Pancreas (tissue), 10 donors: ENCODE results near the gene PAK3. TPM values are rescaled to one million over a fixed set of nuclear protein-coding genes. Genes with fewer than 3 reads are reported as not detected.

Experiments used
- ATAC-seq, 4 donors: fragments of 200-7000 bp; cut with Tn5 transposase; one replicate each; pipeline versions ENCODE4 v1.8.0 to v1.9.1; 2020; ENCODE audit warnings: mild to moderate bottlenecking in 4 of 4, moderate library complexity in 4 of 4
- DNase-seq, 6 donors: peaks; one replicate each; pipeline ENCODE4 v3.0.0-alpha.2; 2020
- FAIRE-seq: peaks from 2 replicates; lab custom pipeline; 2012; peaks lifted over from hg19 to GRCh38; lab: Jason Lieb, UNC
- H3K27ac ChIP-seq, 4 donors: fragments of 200-600 bp; sonication (generic); 1 replicate in 3 of 4; 2 replicates in 1 of 4; pipeline versions ENCODE4 v1.5.0 to v1.8.0; 2020
- H3K27me3 ChIP-seq, 4 donors: fragments of 200-600 bp; one replicate each; pipeline ENCODE4 v1.8.0; 2021
- H3K36me3 ChIP-seq, 3 donors: fragments of 200-600 bp; sonication (generic) in 1 of 3; one replicate each; pipeline versions ENCODE4 v1.5.0 to v1.8.0; 2020 to 2021
- H3K4me1 ChIP-seq, 3 donors: fragments of 200-600 bp; one replicate each; pipeline ENCODE4 v1.8.0; 2021
- H3K4me3 ChIP-seq, 4 donors: fragments of 200-600 bp; sonication (generic) in 2 of 4; one replicate each; pipeline versions ENCODE4 v1.5.0 to v1.8.0; 2020 to 2021
- H3K9me3 ChIP-seq, 4 donors: fragments of 200-600 bp; one replicate each; pipeline ENCODE4 v1.8.0; 2021
- WGBS, 2 donors: extraction: QIAGEN DNeasy Blood & Tissue Kit; methylation state at CpG; one replicate each; pipeline ENCODE4 v1.1.7; 2013; 5-methylcytosine and 5-hydroxymethylcytosine counted together
- intact Hi-C, 3 donors: fragments of 100-400 bp; cut with DNase I; formaldehyde crosslinking; loops; one replicate each; pipeline versions ENCODE4 v1.11.1 to v1.14.2; 2022
- polyA plus RNA-seq, 2 donors: library from polyadenylated mRNA; stranded (reverse); fragments of 200-250 nt; gene quantifications; one replicate each; pipeline ENCODE4 v1.2.3, GENCODE V29; 2013
- total RNA-seq, 6 donors: library from RNA; stranded (reverse); fragmentation: NEBNext Ultra II Directional in 4 of 6; extraction: Animal tissue kit (Norgen Biotek cat#: 25700) in 4 of 6; gene quantifications; one replicate each; pipeline versions ENCODE4 v1.2.1 to v1.2.4, GENCODE V29; 2021 to 2023
- TF ChIP-seq, protein P1 (sequence below), 4 donors: fragments of 200-600 bp; sonication (generic) in 3 of 4; IDR thresholded peaks; one replicate each; pipeline versions ENCODE4 v1.5.0 to v1.8.0; 2021; ENCODE audit warnings: antibody characterized with exemption in 4 of 4
- donor health status: healthy with polysubstance abuse.
- donor health status: DM: no; HTN: no; CAD: no; lungs with moderate emphysema.
- donor health status: DM: no; HTN: no; CAD: no.
- donor health status: control.
- donor health status: control.
- donor health status: Bipolar disorder and iron deficiency.
- donor health status: DM: yes; HTN: yes; CAD: no.
- donor health status: DM: no; HTN: no; CAD: no.
- donor health status: DM: no; HTN: no; CAD: no.
- donor health status: DM: yes; HTN: yes; CAD: no.

The PAK3 gene
- total and polyA plus RNA-seq, 8 donors = 13.2 to 40.5 (median 30.7) TPM

DNA sequence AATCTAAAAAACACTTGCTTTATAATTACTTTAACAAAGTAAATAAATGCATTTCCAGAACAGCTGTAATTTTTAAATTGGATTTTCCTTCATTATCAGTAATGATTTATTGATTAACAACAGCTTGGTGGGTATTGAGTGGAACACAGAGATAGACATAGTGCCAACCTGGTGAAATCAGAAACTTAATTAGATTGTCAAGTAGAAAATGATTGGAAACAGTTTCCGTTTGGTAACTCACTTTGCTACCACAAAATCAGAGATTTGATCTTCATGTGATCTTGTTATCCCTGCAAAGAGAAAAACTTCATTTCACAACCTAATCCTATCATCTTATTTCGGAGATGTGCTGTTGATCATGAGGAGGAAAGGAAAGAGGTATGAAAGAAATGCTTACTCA, 103.5 kb downstream of the PAK3 start:
- no peaks in the 10 kb centered on the region for H3K4me1 ChIP-seq
- 61 to 87% methylated on average over 2 of the region's 2 CpGs for WGBS, 2 donors
- H3K27ac ChIP-seq = no peak overlapping the region
- FAIRE-seq (peak; percentile 9), DNase-seq (no peak), ATAC-seq (no peak)
- no peaks in the 10 kb centered on the region for H3K27me3 ChIP-seq
- no peaks in the 10 kb centered on the region for H3K9me3 ChIP-seq
- H3K4me3 ChIP-seq = no peak overlapping the region
- TF ChIP-seq, protein P1, sequence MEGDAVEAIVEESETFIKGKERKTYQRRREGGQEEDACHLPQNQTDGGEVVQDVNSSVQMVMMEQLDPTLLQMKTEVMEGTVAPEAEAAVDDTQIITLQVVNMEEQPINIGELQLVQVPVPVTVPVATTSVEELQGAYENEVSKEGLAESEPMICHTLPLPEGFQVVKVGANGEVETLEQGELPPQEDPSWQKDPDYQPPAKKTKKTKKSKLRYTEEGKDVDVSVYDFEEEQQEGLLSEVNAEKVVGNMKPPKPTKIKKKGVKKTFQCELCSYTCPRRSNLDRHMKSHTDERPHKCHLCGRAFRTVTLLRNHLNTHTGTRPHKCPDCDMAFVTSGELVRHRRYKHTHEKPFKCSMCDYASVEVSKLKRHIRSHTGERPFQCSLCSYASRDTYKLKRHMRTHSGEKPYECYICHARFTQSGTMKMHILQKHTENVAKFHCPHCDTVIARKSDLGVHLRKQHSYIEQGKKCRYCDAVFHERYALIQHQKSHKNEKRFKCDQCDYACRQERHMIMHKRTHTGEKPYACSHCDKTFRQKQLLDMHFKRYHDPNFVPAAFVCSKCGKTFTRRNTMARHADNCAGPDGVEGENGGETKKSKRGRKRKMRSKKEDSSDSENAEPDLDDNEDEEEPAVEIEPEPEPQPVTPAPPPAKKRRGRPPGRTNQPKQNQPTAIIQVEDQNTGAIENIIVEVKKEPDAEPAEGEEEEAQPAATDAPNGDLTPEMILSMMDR (IDR thresholded peaks at IDR 0.05) = no peak
- intact Hi-C loops = no loop called here
- no peaks in the 10 kb centered on the region for H3K36me3 ChIP-seq

DNA sequence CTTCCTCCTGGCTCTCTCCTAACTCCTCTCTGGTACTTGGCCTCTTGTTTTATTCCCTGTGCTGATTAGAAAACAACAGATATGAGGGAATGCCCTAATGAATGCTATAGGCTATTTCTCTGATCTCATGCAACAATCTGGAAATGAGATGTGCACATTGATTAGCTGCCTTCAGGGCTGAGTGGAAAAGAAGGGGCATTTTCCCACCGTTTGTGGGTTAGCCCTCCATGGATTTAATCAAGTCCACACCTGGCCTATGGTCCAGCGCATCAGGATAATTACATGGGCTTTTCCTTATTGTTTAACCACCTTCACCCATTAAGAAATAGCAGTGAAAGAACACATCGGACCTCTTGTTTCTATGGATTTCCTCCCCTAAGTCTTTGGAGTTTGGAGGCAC, 104.3 kb downstream of the PAK3 start:
- WGBS, 2 donors = 72 to 94% methylated on average over 3 of the region's 3 CpGs
- DNase-seq = no peak
- ATAC-seq = no peak
- Histone ChIP-seq H3K27ac (no peak overlapping the region), H3K4me1 (no peaks in the 10 kb centered on the region), H3K9me3 (no peaks in the 10 kb centered on the region), H3K36me3 (no peaks in the 10 kb centered on the region), H3K27me3 (no peaks in the 10 kb centered on the region), H3K4me3 (no peak overlapping the region)
- FAIRE-seq = no peak
- intact Hi-C loops = no loop called here
- TF ChIP-seq, protein P1 (IDR thresholded peaks at IDR 0.05) = no peak

DNA sequence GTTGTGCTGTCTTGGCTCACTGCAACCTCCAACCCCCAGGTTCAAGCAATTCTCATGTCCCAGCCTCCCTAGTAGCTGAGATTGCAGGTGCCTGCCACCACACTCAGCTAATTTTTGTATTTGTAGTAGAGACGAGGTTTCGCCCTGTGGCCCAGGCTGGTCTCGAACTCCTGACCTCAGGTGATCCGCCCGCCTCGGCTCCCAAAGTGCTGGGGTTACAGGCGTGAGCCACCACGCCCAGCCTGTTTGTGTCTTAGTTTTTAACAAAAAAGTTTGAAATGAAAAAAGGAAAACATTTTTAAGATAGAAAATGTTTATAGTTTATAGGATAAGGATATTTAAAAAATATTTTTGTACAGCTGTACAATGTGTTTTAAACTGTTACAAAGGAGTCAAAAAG, 111.9 kb downstream of the PAK3 start:
- Histone ChIP-seq H3K27ac (no peak overlapping the region), H3K4me3 (no peak overlapping the region), H3K27me3 (no peaks in the 10 kb centered on the region), H3K9me3 (no peaks in the 10 kb centered on the region), H3K4me1 (no peaks in the 10 kb centered on the region), H3K36me3 (no peaks in the 10 kb centered on the region)
- DNase-seq = no peak
- ATAC-seq = no peak
- FAIRE-seq = no peak
- 85 to 99% methylated on average over 8 of the region's 8 CpGs for WGBS, 2 donors
- TF ChIP-seq, protein P1 (IDR thresholded peaks at IDR 0.05) = no peak
- intact Hi-C loops = no loop called here

DNA sequence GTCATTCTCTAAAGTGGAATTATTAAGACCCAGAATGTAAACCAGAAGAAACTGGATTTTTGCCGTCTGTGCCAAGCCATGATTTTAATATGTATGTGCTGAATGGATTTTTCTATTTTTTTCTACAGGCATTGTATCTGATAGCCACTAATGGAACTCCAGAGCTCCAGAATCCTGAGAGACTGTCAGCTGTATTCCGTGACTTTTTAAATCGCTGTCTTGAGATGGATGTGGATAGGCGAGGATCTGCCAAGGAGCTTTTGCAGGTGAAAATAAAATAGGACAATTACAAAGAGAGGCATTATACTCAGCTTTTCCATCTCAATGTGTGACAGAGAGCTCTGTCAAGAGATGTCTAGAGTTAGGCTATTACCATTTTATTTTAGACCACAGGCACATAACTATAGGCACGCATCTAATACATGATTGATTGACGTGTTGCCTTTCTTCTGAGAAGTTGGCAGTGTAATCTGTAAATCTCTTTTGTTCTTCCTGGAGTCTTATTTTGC, 120.4 kb downstream of the PAK3 start:
- Histone ChIP-seq H3K27ac (no peak overlapping the region), H3K27me3 (peaks cover 0 to 5% (median 0%) of the 10 kb centered on the region in 4 donors), H3K4me3 (no peak overlapping the region), H3K4me1 (no peaks in the 10 kb centered on the region), H3K36me3 (peaks cover 0 to 9% (median 0%) of the 10 kb centered on the region in 3 donors), H3K9me3 (no peaks in the 10 kb centered on the region)
- FAIRE-seq = no peak
- ATAC-seq = no peak
- TF ChIP-seq, protein P1 (IDR thresholded peaks at IDR 0.05) = no peak
- intact Hi-C loops = no loop called here
- 81 to 98% methylated on average over 6 of the region's 6 CpGs for whole genome bisulfite sequencing, 2 donors
- DNase-seq = no peak

DNA sequence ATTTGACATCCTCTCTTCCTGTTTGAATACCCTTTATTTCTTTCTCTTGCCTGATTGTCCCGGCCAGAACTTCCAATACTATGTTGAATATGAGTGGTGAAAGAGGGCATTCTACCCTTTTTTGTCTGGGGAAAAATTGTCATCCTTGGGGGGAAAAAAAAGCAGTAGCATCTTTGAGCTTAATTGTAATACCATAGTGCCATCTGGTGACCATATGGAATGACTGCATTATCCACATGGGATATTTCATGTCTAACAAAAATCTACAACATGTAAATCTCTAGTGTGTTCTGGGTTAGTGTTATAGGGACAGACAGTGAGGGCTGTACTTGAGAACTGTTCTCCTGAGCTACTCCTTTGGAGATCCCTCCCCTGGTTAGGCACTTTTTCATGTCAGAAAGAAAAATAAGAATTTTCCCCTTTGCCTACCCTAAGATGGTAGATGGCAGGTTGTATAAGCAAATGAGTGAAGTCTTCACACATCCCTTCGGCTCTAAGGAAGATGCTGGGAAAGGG, 148.3 kb downstream of the PAK3 start:
- 25 to 34% methylated on average over 2 of the region's 2 CpGs for WGBS, 2 donors
- Histone ChIP-seq H3K4me1 (no peaks in the 10 kb centered on the region), H3K27me3 (peaks cover 0 to under 1% (median 0%) of the 10 kb centered on the region in 4 donors), H3K36me3 (no peaks in the 10 kb centered on the region), H3K9me3 (no peaks in the 10 kb centered on the region), H3K4me3 (no peak overlapping the region), H3K27ac (no peak overlapping the region)
- FAIRE-seq = peak; percentile 51
- DNase-seq = no peak
- ATAC-seq = no peak
- intact Hi-C loops = no loop called here
- TF ChIP-seq, protein P1 (IDR thresholded peaks at IDR 0.05) = no peak
